Aorta (tissue), 5 donors: Measurements from ENCODE around the gene RSPH1. TPM values are rescaled to one million over a fixed set of nuclear protein-coding genes. Genes with fewer than 3 reads are reported as not detected.
A peak's percentile ranks its signal among the peaks of the same experiment; 100 is the strongest.

Experiments used
- ATAC-seq: fragments of 200-7000 bp; cut with Tn5 transposase; one replicate; pipeline ENCODE4 v1.9.1; 2022; ENCODE audit warnings: moderate library complexity; ENCODE audit not compliant: low FRiP score
- DNase-seq, 2 donors: peaks; one replicate each; pipeline ENCODE4 v3.0.0-alpha.2; 2020
- H3K27ac ChIP-seq, 2 donors: one replicate each; pipeline ENCODE4 v1.5.1; 2013; ENCODE audit warnings: low read length in 2 of 2, mild to moderate bottlenecking in 2 of 2, moderate library complexity in 2 of 2, control low read depth in 1 of 2, inconsistent platforms in 1 of 2, low read depth in 1 of 2
- H3K27me3 ChIP-seq, 2 donors: one replicate each; pipeline ENCODE4 v1.6.1; 2013; ENCODE audit warnings: control low read depth in 1 of 2, low read length in 1 of 2, mild to moderate bottlenecking in 1 of 2, moderate library complexity in 1 of 2; ENCODE audit not compliant: insufficient read depth in 2 of 2, control insufficient read depth in 1 of 2
- H3K36me3 ChIP-seq, 2 donors: one replicate each; pipeline ENCODE4 v1.6.1; 2013; ENCODE audit warnings: control low read depth in 1 of 2, low read length in 1 of 2, mild to moderate bottlenecking in 1 of 2; ENCODE audit not compliant: insufficient read depth in 2 of 2, control insufficient read depth in 1 of 2
- H3K4me1 ChIP-seq, 2 donors: one replicate each; pipeline ENCODE4 v1.6.1; 2013; ENCODE audit warnings: low read length in 2 of 2, control low read depth in 1 of 2, mild to moderate bottlenecking in 1 of 2, moderate library complexity in 1 of 2; ENCODE audit not compliant: insufficient read depth in 2 of 2, control insufficient read depth in 1 of 2
- H3K4me3 ChIP-seq, 2 donors: one replicate each; pipeline ENCODE4 v1.5.1; 2013; ENCODE audit warnings: low read length in 2 of 2, control low read depth in 1 of 2, mild to moderate bottlenecking in 1 of 2
- H3K9me3 ChIP-seq: one replicate; pipeline ENCODE4 v1.6.1; 2013; ENCODE audit warnings: mild to moderate bottlenecking, low read length; ENCODE audit not compliant: control insufficient read depth
- WGBS, 2 donors: extraction: QIAGEN DNeasy Blood & Tissue Kit; methylation state at CpG; one replicate each; pipeline ENCODE4 v1.1.7; 2013; 5-methylcytosine and 5-hydroxymethylcytosine counted together
- intact Hi-C, 2 donors: fragments of 100-400 bp; cut with DNase I; formaldehyde crosslinking; loops; one replicate each; pipeline versions ENCODE4 v1.14.2 to v1.15.0; 2022
- polyA plus RNA-seq, 2 donors: library from polyadenylated mRNA; stranded (reverse); fragments of 200-250 nt; gene quantifications; one replicate each; pipeline ENCODE4 v1.2.3, GENCODE V29; 2013
- total RNA-seq, 2 donors: library from RNA; stranded (reverse); fragmentation: NEBNext Ultra II Directional; extraction: Animal tissue kit (Norgen Biotek cat#: 25700); gene quantifications; one replicate each; pipeline ENCODE4 v1.2.1, GENCODE V29; 2021
- donor health status: healthy with polysubstance abuse.
- donor health status: Bipolar disorder and iron deficiency.
- donor health status: DM: no; HTN: no; CAD: no.
- donor health status: DM: no; HTN: no; CAD: no.
- donor health status: DM: yes; HTN: yes; CAD: no.

Gene RSPH1
- total and polyA plus RNA-seq, 4 donors = 0.18 to 1.6 (median 0.26) TPM; not detected in 1

DNA sequence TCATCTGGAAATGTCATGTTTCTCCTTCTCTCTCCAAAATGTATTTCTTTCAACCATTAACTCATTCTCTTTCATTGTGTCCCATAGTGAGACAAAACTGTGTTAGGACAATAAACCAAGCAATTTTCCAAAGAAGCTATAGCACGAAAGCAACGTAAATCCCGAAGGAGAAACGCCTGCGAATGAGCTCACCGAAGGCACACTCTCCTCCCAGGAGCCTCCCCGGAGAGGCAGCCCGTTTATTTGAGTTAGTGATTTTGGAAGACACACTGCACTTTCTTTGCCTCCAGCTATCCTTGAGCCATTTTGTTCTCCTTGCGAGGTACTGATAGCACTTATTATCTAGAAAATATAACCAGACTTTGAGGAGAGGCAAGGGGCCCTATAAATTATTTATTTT lies 41.2 kb downstream of the RSPH1 start:
- Histone ChIP-seq H3K4me1 (no peaks in the 10 kb centered on the region), H3K27me3 (no peaks in the 10 kb centered on the region), H3K9me3 (no peaks in the 10 kb centered on the region), H3K4me3 (no peak overlapping the region), H3K27ac (no peak overlapping the region), H3K36me3 (no peaks in the 10 kb centered on the region)
- intact Hi-C loops = no loop called here
- ATAC-seq = no peak
- 28 to 42% methylated on average over 9 of the region's 9 CpGs for WGBS, 2 donors
- no peak for DNase-seq

- Histone ChIP-seq H3K4me3 (no peak overlapping the region), H3K36me3 (no peaks in the 10 kb centered on the region), H3K9me3 (no peaks in the 10 kb centered on the region), H3K4me1 (no peaks in the 10 kb centered on the region), H3K27ac (no peak overlapping the region), H3K27me3 (no peaks in the 10 kb centered on the region)
- 71 to 72% methylated on average over 19 of the region's 19 CpGs for WGBS, 2 donors
- ATAC-seq (no peak), DNase-seq (peak in 1 of 2 donors; percentile 54)
- intact Hi-C loops = no loop called here
Measured at GRCh38 chr21:42453986-42454570, 41.9 kb downstream of the RSPH1 start.

- WGBS, 2 donors = 57 to 58% methylated on average over 18 of the region's 18 CpGs
- H3K4me3 ChIP-seq = no peak overlapping the region
- no peaks in the 10 kb centered on the region for H3K36me3 ChIP-seq
- no peak for DNase-seq
- no peaks in the 10 kb centered on the region for H3K4me1 ChIP-seq
- no peaks in the 10 kb centered on the region for H3K27me3 ChIP-seq
- H3K9me3 ChIP-seq = no peaks in the 10 kb centered on the region
- intact Hi-C loops = no loop called here
- H3K27ac ChIP-seq = no peak overlapping the region
- ATAC-seq = no peak
Measured at GRCh38 chr21:42453224-42453985, 42.6 kb downstream of the RSPH1 start.

- WGBS, 2 donors = 83 to 84% methylated on average over 22 of the region's 22 CpGs
- no peaks in the 10 kb centered on the region for H3K36me3 ChIP-seq
- H3K4me1 ChIP-seq = no peaks in the 10 kb centered on the region
- no peak overlapping the region for H3K4me3 ChIP-seq
- H3K27ac ChIP-seq = no peak overlapping the region
- H3K27me3 ChIP-seq = no peaks in the 10 kb centered on the region
- ATAC-seq = no peak
- peak in 1 of 2 donors; percentile 52 for DNase-seq
- intact Hi-C loops = no loop called here
- no peaks in the 10 kb centered on the region for H3K9me3 ChIP-seq
Measured at GRCh38 chr21:42452401-42453223, 43.4 kb downstream of the RSPH1 start.

DNA sequence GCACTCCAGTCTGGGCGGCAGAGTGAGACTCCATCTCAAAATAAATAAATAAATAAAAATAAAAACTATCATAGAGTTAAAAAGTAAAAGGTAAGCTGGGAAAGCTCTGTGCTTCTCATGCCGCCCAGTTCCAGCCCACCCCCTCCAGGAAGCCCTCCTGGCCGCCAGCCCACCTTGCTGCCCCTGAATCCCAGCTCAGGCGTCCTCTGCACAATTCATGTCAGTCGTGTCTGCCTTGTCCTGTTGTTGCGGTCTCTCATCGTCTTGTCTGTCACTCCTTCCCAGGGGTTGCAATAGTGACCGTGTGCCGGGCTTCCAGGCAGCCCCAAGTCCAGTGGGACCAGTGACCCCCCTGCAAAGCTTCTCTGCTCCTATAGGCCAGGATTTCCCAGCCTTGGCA lies 44.1 kb downstream of the RSPH1 start:
- intact Hi-C loops = no loop called here
- no peak overlapping the region for H3K4me3 ChIP-seq
- H3K27me3 ChIP-seq = no peaks in the 10 kb centered on the region
- no peak overlapping the region for H3K27ac ChIP-seq
- DNase-seq = no peak
- 88 to 89% methylated on average over 9 of the region's 9 CpGs for WGBS, 2 donors
- no peaks in the 10 kb centered on the region for H3K4me1 ChIP-seq
- H3K9me3 ChIP-seq = no peaks in the 10 kb centered on the region
- H3K36me3 ChIP-seq = no peaks in the 10 kb centered on the region
- ATAC-seq = no peak

GRCh38 chr21:42448686-42449085 lies 47.3 kb downstream of the RSPH1 start:
- WGBS, 2 donors = 76 to 84% methylated on average over 3 of the region's 3 CpGs
- Histone ChIP-seq H3K27me3 (no peaks in the 10 kb centered on the region), H3K9me3 (no peaks in the 10 kb centered on the region), H3K36me3 (no peaks in the 10 kb centered on the region), H3K27ac (no peak overlapping the region), H3K4me3 (no peak overlapping the region), H3K4me1 (no peaks in the 10 kb centered on the region)
- intact Hi-C loops = no loop called here
- ATAC-seq (no peak), DNase-seq (no peak)

DNA sequence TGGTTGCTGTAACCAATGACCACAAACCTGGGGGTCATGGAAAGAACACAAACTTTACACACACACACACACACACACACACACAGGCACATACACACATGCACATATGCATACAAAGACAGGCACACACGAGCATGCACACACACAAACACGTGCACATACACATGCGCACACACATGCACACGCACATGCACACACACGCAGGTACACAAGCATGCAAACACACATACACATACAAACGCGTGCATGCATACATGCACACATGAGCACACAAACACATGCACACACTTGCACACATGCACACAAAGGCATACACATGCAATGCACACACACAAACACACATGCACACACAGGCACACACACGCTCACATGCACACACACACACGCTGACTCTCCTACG lies 48.3 kb downstream of the RSPH1 start:
- DNase-seq (no peak), ATAC-seq (no peak)
- 87 to 88% methylated on average over 10 of the region's 10 CpGs for WGBS, 2 donors
- H3K36me3 ChIP-seq = no peaks in the 10 kb centered on the region
- no peak overlapping the region for H3K4me3 ChIP-seq
- no peaks in the 10 kb centered on the region for H3K27me3 ChIP-seq
- H3K9me3 ChIP-seq = no peaks in the 10 kb centered on the region
- H3K27ac ChIP-seq = no peak overlapping the region
- H3K4me1 ChIP-seq = no peaks in the 10 kb centered on the region
- intact Hi-C loops = no loop called here

- no peak for ATAC-seq
- no peaks in the 10 kb centered on the region for H3K36me3 ChIP-seq
- no peaks in the 10 kb centered on the region for H3K4me1 ChIP-seq
- H3K9me3 ChIP-seq = no peaks in the 10 kb centered on the region
- no peak for DNase-seq
- no peak overlapping the region for H3K4me3 ChIP-seq
- no peak overlapping the region for H3K27ac ChIP-seq
- intact Hi-C loops = no loop called here
- WGBS, 2 donors = 80 to 81% methylated on average over 14 of the region's 14 CpGs
- H3K27me3 ChIP-seq = no peaks in the 10 kb centered on the region
Measured at GRCh38 chr21:42447182-42447581, 48.8 kb downstream of the RSPH1 start.
